SK-N-SH (cell line): Measurements from ENCODE around the gene SPAG4.

ENCODE experiments used
- NRF1 ChIP-seq: IDR thresholded peaks from 2 replicates; pipeline ENCODE4 v1.6.1; 2012; ENCODE audit warnings: low read depth, mild to moderate bottlenecking, low read length
- RFX5 ChIP-seq: IDR thresholded peaks from 2 replicates; pipeline ENCODE4 v1.6.1; 2012; ENCODE audit warnings: mild to moderate bottlenecking, improper control_type of control experiment, low read length

DNA sequence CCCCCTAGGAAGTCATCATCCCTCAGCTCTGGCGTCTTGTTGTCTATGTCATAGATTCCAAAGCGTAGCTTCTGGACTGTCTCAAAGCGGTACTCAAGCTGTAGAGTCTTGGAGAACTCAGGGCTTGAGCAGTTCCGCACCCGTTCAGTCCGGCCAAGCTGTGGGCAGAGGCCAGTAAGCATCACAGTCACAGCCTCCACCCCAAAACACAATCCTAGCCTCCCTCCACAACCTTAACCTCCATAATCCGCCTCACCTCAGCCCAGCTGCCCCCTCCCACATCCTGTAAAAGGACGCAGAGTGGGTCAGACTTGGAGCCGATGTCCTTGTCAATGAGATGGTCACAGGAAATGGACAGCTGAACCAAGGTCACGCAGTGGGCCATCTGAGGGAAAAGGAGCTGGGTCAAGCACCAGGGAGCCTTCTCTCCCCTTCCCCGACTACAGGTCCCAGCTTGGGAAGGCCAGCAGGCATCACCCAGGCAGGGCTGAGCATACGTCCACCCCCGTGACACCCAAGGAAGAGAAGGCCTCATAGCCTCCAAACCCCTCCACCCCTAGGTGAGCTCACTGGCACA, 17.0 kb downstream of the SPAG4 start:
- TF ChIP-seq RFX5 (no peak), NRF1 (no peak)
